Transverse colon (tissue), 4 donors: Measurements from ENCODE around the gene IFRD2.

Experiments
- EP300 ChIP-seq: sonication (generic); formaldehyde crosslinking; IDR thresholded peaks from one replicate; pipeline ENCODE4 v1.6.1; 2017; ENCODE audit warnings: antibody characterized with exemption, low read depth
- POLR2A ChIP-seq: fragments of 450-650 bp; IDR thresholded peaks from one replicate; pipeline ENCODE4 v1.6.1; 2016; ENCODE audit warnings: antibody characterized with exemption, mild to moderate bottlenecking, moderate library complexity
- POLR2AphosphoS5 ChIP-seq, 3 donors: sonication (generic); formaldehyde crosslinking; IDR thresholded peaks; one replicate each; pipeline ENCODE4 v1.6.1; 2016; ENCODE audit warnings: antibody characterized with exemption in 3 of 3
- TF ChIP-seq, protein P1 (sequence below), 5 experiments: fragments of 200-600 bp in 3 of 5; fragments of 450-650 bp in 2 of 5; sonication (generic) in 3 of 5; IDR thresholded peaks; 1 replicate in 2 of 5; 2 replicates in 3 of 5; pipeline ENCODE4 v1.5.1; 2016 to 2017; ENCODE audit warnings: antibody characterized with exemption in 5 of 5, inconsistent platforms in 3 of 5, mild to moderate bottlenecking in 2 of 5, moderate library complexity in 1 of 5

DNA sequence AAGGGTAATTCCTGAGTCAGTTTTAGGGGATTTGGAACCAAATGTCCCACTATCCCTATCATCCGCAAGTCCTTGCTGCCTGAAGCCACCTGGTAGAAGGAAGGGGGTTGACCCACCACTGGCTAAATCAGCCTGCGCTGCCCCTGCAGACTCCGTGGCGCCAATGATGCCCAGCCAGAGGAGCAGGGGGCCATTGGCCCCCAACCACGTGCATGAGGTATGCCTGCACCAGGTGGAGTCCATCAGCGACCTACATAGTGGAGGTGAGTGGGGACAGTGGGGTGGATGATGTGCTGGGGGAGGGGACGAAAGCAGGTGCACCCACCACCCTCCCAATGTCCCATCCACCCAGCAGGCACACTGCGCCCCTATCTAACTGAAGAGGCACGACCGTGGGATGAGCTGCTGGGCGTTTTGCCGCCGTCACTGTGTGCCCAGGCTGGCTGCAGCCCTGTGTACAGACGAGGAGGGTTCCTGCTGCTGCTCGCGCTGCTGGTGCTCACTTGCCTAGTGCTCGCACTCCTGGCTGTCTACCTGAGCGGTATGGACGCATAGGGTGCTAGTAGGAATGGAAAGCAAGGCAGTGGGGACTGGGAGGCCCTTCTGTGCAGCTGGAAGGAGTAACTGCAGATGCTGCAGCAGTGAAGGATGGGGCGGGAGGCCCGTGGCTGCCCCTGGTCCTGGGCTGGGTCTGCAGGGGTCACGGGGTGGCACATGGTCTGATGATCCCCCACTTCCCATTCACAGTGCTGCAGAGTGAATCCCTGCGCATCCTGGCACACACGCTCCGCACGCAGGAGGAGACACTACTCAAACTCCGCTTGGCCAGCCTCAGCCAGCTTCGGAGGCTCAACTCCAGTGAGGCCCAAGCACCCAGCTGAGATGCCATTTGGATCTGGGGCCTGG lies 5.7 kb downstream of the IFRD2 start:
- TF ChIP-seq, protein P1, sequence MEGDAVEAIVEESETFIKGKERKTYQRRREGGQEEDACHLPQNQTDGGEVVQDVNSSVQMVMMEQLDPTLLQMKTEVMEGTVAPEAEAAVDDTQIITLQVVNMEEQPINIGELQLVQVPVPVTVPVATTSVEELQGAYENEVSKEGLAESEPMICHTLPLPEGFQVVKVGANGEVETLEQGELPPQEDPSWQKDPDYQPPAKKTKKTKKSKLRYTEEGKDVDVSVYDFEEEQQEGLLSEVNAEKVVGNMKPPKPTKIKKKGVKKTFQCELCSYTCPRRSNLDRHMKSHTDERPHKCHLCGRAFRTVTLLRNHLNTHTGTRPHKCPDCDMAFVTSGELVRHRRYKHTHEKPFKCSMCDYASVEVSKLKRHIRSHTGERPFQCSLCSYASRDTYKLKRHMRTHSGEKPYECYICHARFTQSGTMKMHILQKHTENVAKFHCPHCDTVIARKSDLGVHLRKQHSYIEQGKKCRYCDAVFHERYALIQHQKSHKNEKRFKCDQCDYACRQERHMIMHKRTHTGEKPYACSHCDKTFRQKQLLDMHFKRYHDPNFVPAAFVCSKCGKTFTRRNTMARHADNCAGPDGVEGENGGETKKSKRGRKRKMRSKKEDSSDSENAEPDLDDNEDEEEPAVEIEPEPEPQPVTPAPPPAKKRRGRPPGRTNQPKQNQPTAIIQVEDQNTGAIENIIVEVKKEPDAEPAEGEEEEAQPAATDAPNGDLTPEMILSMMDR (IDR thresholded peaks at IDR 0.05) = no peak
- TF ChIP-seq POLR2AphosphoS5 (IDR thresholded peaks at IDR 0.05) (no peak), EP300 (no peak), POLR2A (no peak)
